ENCODE results near the gene LAMC2.

DNA sequence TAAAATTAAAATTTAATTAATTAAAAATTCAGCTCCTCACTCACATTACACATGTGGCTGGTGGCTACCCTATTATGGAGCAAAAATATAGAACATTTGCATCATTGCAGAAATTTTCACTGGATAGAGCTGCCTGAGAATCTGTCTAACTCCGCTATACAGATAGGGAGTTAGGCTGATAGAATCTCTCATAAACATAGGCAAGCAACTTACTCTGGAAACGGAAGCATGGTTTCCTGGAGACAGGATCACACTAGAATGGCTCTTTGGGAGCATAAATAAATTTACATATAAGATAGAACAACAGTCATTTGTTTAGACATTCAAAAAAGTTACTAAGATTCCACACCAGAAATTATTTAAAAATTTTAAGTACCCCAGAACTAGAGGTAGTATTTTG, 12.2 kb upstream of the LAMC2 start:
- TF ChIP-seq, protein P1, sequence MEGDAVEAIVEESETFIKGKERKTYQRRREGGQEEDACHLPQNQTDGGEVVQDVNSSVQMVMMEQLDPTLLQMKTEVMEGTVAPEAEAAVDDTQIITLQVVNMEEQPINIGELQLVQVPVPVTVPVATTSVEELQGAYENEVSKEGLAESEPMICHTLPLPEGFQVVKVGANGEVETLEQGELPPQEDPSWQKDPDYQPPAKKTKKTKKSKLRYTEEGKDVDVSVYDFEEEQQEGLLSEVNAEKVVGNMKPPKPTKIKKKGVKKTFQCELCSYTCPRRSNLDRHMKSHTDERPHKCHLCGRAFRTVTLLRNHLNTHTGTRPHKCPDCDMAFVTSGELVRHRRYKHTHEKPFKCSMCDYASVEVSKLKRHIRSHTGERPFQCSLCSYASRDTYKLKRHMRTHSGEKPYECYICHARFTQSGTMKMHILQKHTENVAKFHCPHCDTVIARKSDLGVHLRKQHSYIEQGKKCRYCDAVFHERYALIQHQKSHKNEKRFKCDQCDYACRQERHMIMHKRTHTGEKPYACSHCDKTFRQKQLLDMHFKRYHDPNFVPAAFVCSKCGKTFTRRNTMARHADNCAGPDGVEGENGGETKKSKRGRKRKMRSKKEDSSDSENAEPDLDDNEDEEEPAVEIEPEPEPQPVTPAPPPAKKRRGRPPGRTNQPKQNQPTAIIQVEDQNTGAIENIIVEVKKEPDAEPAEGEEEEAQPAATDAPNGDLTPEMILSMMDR (IDR thresholded peaks at IDR 0.05): no peak
- TF ChIP-seq ZFX (IDR thresholded peaks at IDR 0.05; ENCODE audit: borderline replicate concordance): no peak
